ENCODE data around the gene TEF.

- TF ChIP-seq EP300 (IDR thresholded peaks at IDR 0.05; ENCODE audit: borderline replicate concordance in 1 of 2, low read depth in 1 of 2, low read length in 1 of 2) (no peak), IRF3 (IDR thresholded peaks at IDR 0.05; ENCODE audit: low read depth, low read length) (no peak), CTCF (IDR thresholded peaks at IDR 0.05) (no peak), GABPA (IDR thresholded peaks at IDR 0.05; ENCODE audit: low read depth) (no peak), TCF12 (IDR thresholded peaks at IDR 0.05) (no peak), REST (IDR thresholded peaks at IDR 0.05; ENCODE audit: low read depth, low read length) (no peak), MXI1 (IDR thresholded peaks at IDR 0.05; ENCODE audit: low read depth, low read length) (no peak), MEF2A (IDR thresholded peaks at IDR 0.05; ENCODE audit: borderline replicate concordance, low read depth) (no peak), FOXM1 (IDR thresholded peaks at IDR 0.05; ENCODE audit: low read depth) (no peak), RAD21 (IDR thresholded peaks at IDR 0.05; ENCODE audit: low read length) (no peak), USF2 (IDR thresholded peaks at IDR 0.05; ENCODE audit: borderline replicate concordance, low read depth, low read length) (no peak), POLR2AphosphoS5 (IDR thresholded peaks at IDR 0.05; ENCODE audit: low read depth, low read length) (no peak), USF1 (IDR thresholded peaks at IDR 0.05; ENCODE audit: borderline replicate concordance, low read depth) (no peak), GATA2 (CRISPR knock-in tag; IDR thresholded peaks at IDR 0.05) (no peak)
Measured at GRCh38 chr22:41431656-41432055, 49.9 kb downstream of the TEF start.

All from SK-N-SH (cell line).